GM19438 (cell line): ENCODE data around the gene RHOH.
A peak's percentile ranks its signal among the peaks of the same experiment; 100 is the strongest.
"Not testable (repeated sequence)": the region's sequence is repeated elsewhere in the genome, so short reads cannot be mapped to it uniquely, and the experiment has no call there.

ENCODE experiments used
- ATAC-seq: cut with Tn5 transposase; IDR thresholded peaks from one replicate; pipeline ENCODE4 v1.9.1; 2021; ENCODE audit warnings: low read depth; ENCODE audit not compliant: unreplicated experiment

Gene RHOH

DNA sequence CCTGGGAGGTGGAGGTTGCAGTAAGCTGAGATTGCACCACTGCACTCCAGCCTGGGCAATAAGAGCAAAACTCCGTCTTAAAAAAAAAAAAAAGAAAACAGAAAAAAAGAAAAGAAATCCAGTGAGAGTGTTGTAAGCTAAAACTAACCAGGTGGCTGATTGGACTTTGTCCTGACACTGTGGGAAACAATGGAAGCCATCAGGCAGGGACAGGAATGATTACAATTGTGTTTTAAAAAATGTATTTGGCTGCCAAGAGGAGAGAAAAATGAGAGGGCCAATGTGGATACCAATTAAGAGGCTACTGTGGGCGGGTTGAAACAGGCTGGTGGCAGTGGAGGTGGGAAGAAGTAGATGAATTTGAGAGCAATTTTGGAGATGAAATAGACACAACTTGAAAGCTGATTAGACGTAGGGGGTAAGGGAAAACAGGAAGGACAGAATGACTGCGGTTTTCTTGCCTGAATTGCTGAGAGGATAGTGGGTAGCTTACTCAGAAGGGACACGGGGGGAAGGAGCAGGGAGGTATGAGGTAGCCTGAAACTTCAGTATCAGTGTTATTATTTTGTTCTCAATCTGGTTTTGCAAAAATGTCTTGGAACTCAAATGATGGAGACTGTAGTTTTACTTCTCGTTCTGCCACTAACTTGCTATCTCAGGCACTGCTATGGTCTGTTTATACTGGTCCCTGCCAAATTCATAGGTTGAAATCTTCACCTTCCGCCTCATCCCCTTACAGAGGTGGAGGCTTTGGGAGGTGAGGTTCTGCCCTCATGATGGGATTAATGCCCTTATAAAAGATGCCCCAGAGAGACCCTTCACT lies 92.7 kb downstream of the RHOH start:
- peak; percentile 54 for ATAC-seq

DNA sequence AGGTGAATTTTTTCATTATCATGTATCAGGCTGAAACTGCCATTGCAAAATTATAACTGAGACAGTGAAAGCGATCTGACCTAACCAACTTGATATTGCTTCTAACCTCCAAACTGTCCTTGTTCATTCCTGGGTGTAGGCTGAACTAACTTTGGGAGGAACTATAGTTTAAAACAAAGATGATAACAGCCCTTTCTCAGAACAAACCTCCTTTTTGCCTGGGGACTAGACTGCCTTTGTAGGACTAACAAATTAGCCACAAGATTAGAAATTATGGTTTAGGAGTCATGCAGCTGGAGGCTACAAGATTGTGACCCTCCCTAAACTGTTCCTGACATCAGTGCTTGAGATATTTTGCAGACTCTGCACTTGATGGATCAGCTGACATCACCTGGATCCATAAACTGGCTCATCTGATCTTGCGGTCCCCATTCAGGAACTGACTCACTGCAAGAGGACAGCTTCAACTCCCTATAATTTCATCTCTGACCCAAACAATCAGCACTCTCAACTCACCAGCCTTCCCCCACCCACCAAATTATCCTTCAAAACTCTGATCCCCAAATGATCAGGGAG lies 93.9 kb downstream of the RHOH start:
- ATAC-seq, result not testable (repeated sequence)

GRCh38 chr4:40292313-40292759 lies 95.5 kb downstream of the RHOH start:
- ATAC-seq, result no peak

DNA sequence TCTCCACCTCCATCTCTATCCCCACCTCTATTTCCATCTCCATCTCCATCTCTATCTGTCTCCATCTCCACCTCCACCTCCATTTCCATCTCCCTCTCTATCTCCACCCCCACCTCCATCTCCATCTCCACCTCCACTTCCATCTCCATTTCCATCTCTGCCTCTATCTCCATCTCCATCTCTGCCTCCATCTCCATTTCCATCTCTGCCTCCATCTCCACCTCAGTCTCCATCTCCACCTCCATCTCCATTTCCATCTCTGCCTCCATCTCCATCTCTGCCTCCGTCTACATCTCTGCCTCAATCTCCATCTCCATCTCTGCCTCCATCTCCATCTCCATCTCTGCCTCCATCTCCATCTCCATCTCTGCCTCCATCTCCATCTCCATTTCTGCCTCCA lies 97.5 kb downstream of the RHOH start:
- no peak for ATAC-seq

- ATAC-seq, result not testable (repeated sequence)
These were observed 98.2 kb downstream of the RHOH start for GRCh38 chr4:40295030-40295429.

DNA sequence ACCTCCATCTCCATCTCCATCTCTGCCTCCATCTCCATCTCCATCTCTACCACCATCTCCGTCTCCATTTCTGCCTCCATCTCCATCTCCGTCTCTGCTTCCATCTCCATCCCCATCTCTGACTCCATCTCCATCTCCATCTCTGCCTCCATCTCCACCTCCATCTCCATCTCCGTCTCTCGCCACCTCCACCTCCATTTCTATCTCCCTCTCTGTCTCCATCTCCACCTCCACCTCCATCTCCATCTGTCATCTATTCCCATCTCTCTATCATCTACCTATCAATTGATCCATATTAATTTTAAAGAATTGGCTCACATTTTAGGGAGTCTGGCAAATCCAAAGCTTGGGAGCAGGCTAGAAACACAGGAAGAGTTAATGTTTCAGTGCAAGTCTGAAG lies 98.7 kb downstream of the RHOH start:
- no peak for ATAC-seq
